Measurements from ENCODE around the gene MGARP.

- TF ChIP-seq EZH2 (IDR thresholded peaks at IDR 0.05) (no peak), POLR2AphosphoS5 (IDR thresholded peaks at IDR 0.05; ENCODE audit: borderline replicate concordance, low read depth, low read length) (no peak)
These were observed 26.3 kb downstream of the MGARP start for GRCh38 chr4:139253713-139254112.

All from SK-N-MC (cell line).